ES-I3 (cell line): ENCODE results near the gene INTS6.

Source experiments
- H3K36me3 ChIP-seq: 2 replicates; pipeline ENCODE4 v1.6.1; 2013; ENCODE audit warnings: mild to moderate bottlenecking, low read length, control low read depth, moderate library complexity; ENCODE audit not compliant: insufficient read depth
- H3K4me1 ChIP-seq: 2 replicates; pipeline ENCODE4 v1.6.1; 2013; ENCODE audit warnings: mild to moderate bottlenecking, control low read depth, low read length; ENCODE audit not compliant: insufficient read depth
- H3K9ac ChIP-seq: 2 replicates; pipeline ENCODE4 v1.6.1; 2013; ENCODE audit warnings: low read depth, mild to moderate bottlenecking, low read length, moderate library complexity
- H3K9me3 ChIP-seq: 2 replicates; pipeline ENCODE4 v1.6.1; 2013; ENCODE audit warnings: mild to moderate bottlenecking, low read length, moderate library complexity; ENCODE audit not compliant: control insufficient read depth, insufficient read depth

The INTS6 gene

GRCh38 chr13:51405176-51405575 lies 47.7 kb downstream of the INTS6 start:
- H3K9ac ChIP-seq, result no peak overlapping the region
- H3K36me3 ChIP-seq, result no peaks in the 10 kb centered on the region
- H3K4me1 ChIP-seq, result no peaks in the 10 kb centered on the region
- no peaks in the 10 kb centered on the region for H3K9me3 ChIP-seq

DNA sequence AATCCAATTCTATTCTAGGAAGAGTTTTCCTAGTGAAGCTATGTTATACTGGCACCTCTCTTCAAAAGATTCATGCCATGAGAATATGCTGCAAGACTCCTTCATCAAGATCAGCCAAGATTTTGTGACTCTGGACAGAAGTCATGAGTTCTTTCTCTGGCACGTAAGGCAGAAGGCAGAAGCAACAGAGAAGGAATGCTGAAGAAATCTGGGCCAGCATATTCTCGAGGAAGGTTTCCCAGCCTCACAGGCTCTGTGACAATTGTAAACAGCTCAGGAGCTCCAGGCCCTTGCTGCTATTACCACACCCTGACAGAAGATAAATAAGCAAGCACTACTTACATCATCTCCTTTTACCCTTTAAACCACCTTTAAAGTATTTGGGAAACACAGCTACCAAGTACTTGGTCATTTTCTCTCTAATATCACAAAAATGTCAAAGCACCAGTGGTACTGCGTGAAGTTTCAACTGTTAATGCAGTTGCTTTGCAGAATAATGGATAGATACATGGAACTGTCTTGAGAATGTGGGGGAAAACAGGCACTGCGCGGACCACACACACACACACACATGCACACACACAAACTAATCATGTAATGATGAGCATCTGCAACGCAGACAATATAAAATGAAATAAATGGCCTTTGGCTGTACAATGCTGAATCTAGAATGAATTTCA lies 55.4 kb downstream of the INTS6 start:
- Histone ChIP-seq H3K4me1 (peaks cover 7% of the 10 kb centered on the region; the same call in 1 of the 2 replicates), H3K9me3 (no peaks in the 10 kb centered on the region), H3K36me3 (no peaks in the 10 kb centered on the region), H3K9ac (no peak overlapping the region)

- no peaks in the 10 kb centered on the region for H3K9me3 ChIP-seq
- H3K9ac ChIP-seq, result no peak overlapping the region
- no peaks in the 10 kb centered on the region for H3K36me3 ChIP-seq
- H3K4me1 ChIP-seq, result peaks cover 7% of the 10 kb centered on the region; the same call in 1 of the 2 replicates
Measured at GRCh38 chr13:51396352-51396751, 56.5 kb downstream of the INTS6 start.

GRCh38 chr13:51394724-51395123 lies 58.1 kb downstream of the INTS6 start:
- no peak overlapping the region for H3K9ac ChIP-seq
- H3K36me3 ChIP-seq, result no peaks in the 10 kb centered on the region
- H3K4me1 ChIP-seq, result peaks cover 7% of the 10 kb centered on the region; the same call in 1 of the 2 replicates
- H3K9me3 ChIP-seq, result no peaks in the 10 kb centered on the region

GRCh38 chr13:51385114-51385513 lies 67.7 kb downstream of the INTS6 start:
- no peaks in the 10 kb centered on the region for H3K9me3 ChIP-seq
- peaks cover 3% of the 10 kb centered on the region; the same call in 1 of the 2 replicates for H3K36me3 ChIP-seq
- H3K4me1 ChIP-seq, result no peaks in the 10 kb centered on the region
- no peak overlapping the region for H3K9ac ChIP-seq

DNA sequence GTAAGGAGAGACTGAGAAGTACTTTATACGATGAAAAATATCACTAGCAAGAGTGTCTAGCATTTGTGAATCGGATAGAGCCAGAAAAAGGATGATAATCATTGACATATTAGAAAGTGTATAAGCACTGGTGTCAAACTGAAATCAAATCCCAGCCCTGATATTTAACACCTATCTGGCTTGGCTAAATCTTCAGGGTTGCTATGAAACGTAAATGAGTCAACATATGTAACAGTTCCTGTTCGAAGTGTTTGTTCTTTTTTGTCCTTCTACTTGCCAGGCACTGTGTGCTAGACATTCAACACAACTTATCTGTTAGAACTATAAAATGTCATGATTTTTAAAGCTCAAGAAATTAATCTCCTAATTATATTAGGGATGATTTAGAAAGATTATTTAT lies 72.6 kb downstream of the INTS6 start:
- Histone ChIP-seq H3K4me1 (no peaks in the 10 kb centered on the region), H3K36me3 (peaks cover 3% of the 10 kb centered on the region), H3K9me3 (no peaks in the 10 kb centered on the region), H3K9ac (no peak overlapping the region)

GRCh38 chr13:51373451-51373850 lies 79.4 kb downstream of the INTS6 start:
- H3K4me1 ChIP-seq, result peaks cover 10% of the 10 kb centered on the region
- H3K36me3 ChIP-seq, result peaks cover 8% of the 10 kb centered on the region
- H3K9me3 ChIP-seq, result no peaks in the 10 kb centered on the region
- H3K9ac ChIP-seq, result no peak overlapping the region

DNA sequence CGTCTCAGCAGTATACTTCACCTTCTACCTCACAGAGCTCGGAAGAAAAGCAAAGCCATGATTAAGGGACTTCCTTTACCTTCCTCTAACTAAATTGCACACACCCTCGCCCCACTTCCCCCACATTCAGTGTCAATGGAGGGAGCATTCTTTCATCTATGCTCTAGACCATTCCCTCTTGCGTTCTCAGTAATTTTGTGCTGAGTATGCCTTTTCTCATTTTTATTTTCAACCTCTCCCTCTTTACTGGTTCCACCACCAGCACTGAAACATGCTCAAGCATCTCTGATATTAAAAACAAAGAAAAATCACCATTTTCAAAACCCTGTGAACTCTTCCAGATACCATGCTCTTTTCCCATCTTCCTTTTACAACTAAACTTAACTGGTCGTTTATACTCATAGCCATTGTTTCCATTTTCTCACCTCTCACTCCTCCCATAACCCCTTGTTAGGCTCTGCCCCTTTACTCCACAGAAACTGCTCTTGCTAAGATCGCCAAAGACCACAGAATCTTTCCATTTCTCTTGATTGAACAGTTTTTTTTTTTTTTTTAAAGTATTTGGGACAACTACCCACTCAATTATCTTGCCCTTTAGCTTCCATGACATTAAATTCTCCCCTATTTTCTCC lies 81.0 kb downstream of the INTS6 start:
- Histone ChIP-seq H3K36me3 (peaks cover 8% of the 10 kb centered on the region), H3K9ac (no peak overlapping the region), H3K9me3 (no peaks in the 10 kb centered on the region)

GRCh38 chr13:51370811-51371210 lies 82.0 kb downstream of the INTS6 start:
- Histone ChIP-seq H3K4me1 (peaks cover 10% of the 10 kb centered on the region), H3K36me3 (peaks cover 8% of the 10 kb centered on the region)

More for the DNA sequence above, 81.0 kb downstream of the INTS6 start:
- peaks cover 10% of the 10 kb centered on the region for H3K4me1 ChIP-seq

DNA sequence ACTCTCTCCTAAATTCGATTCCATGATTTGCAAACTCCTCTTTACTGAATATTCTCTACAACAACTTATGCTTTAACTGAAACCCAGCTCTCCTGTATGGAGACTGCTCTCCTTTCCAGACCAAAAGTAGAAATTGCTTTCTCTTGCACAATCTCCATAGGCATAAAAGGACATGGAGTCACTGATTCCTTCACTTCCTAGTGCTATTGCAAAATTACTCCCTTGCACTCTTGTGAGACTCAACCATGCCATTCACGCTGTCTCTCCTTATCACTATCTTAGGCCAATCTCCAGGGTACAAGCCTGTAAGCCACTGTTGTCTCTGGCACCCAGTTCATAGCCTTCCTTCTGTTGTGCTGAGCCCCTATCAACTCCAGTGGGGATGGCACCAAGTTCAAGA lies 82.7 kb downstream of the INTS6 start:
- H3K9me3 ChIP-seq, result no peaks in the 10 kb centered on the region
- peaks cover 8% of the 10 kb centered on the region for H3K36me3 ChIP-seq
- H3K9ac ChIP-seq, result no peak overlapping the region
- H3K4me1 ChIP-seq, result peaks cover 10% of the 10 kb centered on the region

More at GRCh38 chr13:51370811-51371210, 82.0 kb downstream of the INTS6 start:
- Histone ChIP-seq H3K9ac (no peak overlapping the region), H3K9me3 (no peaks in the 10 kb centered on the region)

- H3K9ac ChIP-seq, result no peak overlapping the region
- peaks cover 7% of the 10 kb centered on the region for H3K4me1 ChIP-seq
- peaks cover 5% of the 10 kb centered on the region for H3K36me3 ChIP-seq
- H3K9me3 ChIP-seq, result no peaks in the 10 kb centered on the region
Measured at GRCh38 chr13:51364404-51365008, 88.3 kb downstream of the INTS6 start.

DNA sequence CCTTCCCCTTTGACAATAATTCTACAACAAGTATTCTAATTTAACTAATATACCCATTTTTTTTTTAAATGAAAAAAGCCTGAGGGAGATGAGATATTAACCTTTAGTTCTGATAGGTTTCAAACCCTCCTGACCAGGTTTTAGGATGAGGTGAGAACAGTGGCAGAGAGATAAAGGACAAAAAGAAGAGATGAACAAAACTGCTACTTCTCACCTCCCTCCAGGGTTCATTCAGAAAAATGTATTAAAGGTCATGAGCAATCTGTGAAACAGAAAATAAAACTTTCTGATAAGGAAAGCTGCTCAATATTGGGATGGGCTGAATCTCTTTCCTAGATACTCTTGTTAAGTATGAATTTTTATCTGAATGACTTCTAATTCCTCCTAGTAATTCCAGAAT lies 89.2 kb downstream of the INTS6 start:
- Histone ChIP-seq H3K4me1 (peaks cover 7% of the 10 kb centered on the region), H3K9me3 (no peaks in the 10 kb centered on the region), H3K9ac (no peak overlapping the region), H3K36me3 (peaks cover 3% of the 10 kb centered on the region)

DNA sequence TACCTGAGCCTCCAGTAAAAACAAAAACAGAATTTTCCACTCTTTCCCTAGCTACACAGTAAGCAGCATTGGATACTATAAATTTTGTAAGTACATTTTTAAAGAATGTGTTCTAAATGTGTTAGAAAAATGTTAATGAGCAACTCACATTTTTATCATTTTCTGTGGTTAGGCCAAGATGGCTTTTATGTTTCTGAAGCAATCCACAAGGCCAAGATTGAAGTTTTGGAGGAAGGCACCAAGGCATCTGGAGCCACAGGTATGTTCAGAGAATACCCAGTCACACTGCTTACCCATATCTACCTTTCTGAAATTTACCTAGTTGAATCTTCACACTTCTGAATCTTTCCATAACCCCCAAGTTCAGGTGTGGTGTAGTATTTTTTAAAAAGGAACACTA lies 91.7 kb downstream of the INTS6 start:
- H3K9me3 ChIP-seq, result no peaks in the 10 kb centered on the region
- no peak overlapping the region for H3K9ac ChIP-seq
- H3K36me3 ChIP-seq, result peaks cover 3% of the 10 kb centered on the region
- H3K4me1 ChIP-seq, result peaks cover 7% of the 10 kb centered on the region

GRCh38 chr13:51360489-51360888 lies 92.3 kb downstream of the INTS6 start:
- Histone ChIP-seq H3K4me1 (peaks cover 7% of the 10 kb centered on the region), H3K9me3 (no peaks in the 10 kb centered on the region), H3K9ac (no peak overlapping the region), H3K36me3 (peaks cover 3% of the 10 kb centered on the region)

DNA sequence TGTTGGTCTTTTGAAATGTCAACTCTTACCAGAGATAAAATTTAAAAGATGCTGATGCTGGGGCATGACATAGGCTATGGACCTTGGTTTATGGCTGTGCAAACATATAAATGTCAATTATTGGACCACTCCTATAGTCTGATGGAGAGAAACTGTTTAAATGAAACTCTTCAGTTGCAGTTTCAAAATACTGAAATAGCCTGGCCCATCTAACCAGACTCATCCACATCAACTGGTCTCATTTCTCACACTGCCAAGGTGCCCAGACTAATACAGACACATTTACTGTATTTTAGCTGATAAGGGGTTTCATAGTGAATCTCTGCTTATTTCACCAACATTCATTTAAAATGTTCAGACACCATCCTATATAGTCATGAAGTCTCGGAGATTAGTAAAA lies 93.5 kb downstream of the INTS6 start:
- H3K9ac ChIP-seq, result no peak overlapping the region
- H3K36me3 ChIP-seq, result no peaks in the 10 kb centered on the region; the same call in 1 of the 2 replicates
- H3K4me1 ChIP-seq, result peaks cover under 1% of the 10 kb centered on the region; the same call in 1 of the 2 replicates
- no peaks in the 10 kb centered on the region for H3K9me3 ChIP-seq
